ENCODE results near the gene RELN. TPM values are rescaled to one million over a fixed set of nuclear protein-coding genes. Genes with fewer than 3 reads are reported as not detected.

The RELN gene
- total and polyA plus RNA-seq, 2 donors from 2014 or later = 0.95 to 5.4 TPM

DNA sequence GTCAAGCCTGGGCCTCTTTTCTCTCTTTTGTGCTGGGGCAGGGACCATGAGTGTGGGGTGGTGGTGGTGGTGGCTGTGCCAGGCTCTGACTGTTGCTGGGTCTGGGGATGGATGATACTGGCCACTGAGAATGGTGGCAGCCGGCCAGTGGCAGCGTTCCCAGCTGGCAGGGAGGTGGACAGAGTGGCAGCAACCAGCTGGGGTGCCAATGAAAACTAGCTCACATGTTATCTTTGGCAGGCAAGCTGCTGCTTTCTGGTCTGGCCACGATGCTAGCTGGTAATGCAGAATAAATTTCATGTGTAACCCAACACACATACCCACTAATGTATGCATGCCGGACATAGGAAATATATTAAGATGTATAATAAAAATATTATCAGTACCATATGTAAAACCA lies 448.4 kb downstream of the RELN start:
- Histone ChIP-seq H3K27ac (ENCODE audit: low read depth in 2 of 2, low read length in 2 of 2) (no peak overlapping the region), H3K4me3 (ENCODE audit: low read length in 3 of 3) (no peak overlapping the region), H3K9me3 (ENCODE audit: control insufficient read depth in 2 of 3, insufficient read depth in 1 of 3, low read length in 3 of 3) (no peaks in the 10 kb centered on the region), H3K9ac (ENCODE audit: low read length in 3 of 3) (no peak overlapping the region), H3K36me3 (ENCODE audit: control insufficient read depth in 2 of 3, insufficient read depth in 3 of 3, low read length in 3 of 3) (no peaks in the 10 kb centered on the region), H3K27me3 (ENCODE audit: control insufficient read depth, insufficient read depth, low read length) (no peaks in the 10 kb centered on the region), H3K4me1 (ENCODE audit: control insufficient read depth in 2 of 3, insufficient read depth in 2 of 3, low read depth in 1 of 3, low read length in 3 of 3) (no peaks in the 10 kb centered on the region)
- intact Hi-C loops (cut with DNase I) = no loop called here
- DNase-seq (peak in 1 of 5 donors; percentile 80), FAIRE-seq (no peak)
- TF ChIP-seq, protein P1, sequence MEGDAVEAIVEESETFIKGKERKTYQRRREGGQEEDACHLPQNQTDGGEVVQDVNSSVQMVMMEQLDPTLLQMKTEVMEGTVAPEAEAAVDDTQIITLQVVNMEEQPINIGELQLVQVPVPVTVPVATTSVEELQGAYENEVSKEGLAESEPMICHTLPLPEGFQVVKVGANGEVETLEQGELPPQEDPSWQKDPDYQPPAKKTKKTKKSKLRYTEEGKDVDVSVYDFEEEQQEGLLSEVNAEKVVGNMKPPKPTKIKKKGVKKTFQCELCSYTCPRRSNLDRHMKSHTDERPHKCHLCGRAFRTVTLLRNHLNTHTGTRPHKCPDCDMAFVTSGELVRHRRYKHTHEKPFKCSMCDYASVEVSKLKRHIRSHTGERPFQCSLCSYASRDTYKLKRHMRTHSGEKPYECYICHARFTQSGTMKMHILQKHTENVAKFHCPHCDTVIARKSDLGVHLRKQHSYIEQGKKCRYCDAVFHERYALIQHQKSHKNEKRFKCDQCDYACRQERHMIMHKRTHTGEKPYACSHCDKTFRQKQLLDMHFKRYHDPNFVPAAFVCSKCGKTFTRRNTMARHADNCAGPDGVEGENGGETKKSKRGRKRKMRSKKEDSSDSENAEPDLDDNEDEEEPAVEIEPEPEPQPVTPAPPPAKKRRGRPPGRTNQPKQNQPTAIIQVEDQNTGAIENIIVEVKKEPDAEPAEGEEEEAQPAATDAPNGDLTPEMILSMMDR (IDR thresholded peaks at IDR 0.05; ENCODE audit: borderline replicate concordance, extremely low read depth, insufficient read depth) = no peak

DNA sequence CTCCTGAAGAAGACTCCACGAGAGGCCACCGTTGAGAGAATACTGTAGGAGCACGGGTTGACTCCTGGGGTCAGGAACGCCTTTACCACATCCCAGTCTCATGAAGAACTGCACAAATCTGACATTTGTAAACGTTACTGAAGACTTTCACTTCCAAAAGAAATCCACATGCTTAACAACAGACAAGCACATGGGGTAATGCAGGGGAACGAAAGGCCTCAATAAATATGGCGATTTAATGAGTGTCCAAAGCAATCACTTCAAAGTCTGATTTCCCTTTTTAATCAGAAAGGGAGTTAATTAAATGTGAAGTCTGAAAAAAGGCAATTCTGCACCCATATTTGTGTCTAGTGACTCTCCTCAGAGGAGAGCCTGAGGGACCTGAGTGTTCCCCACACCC lies 449.1 kb downstream of the RELN start:
- FAIRE-seq (no peak), DNase-seq (no peak)
- no peaks in the 10 kb centered on the region for H3K9me3 ChIP-seq (ENCODE audit: control insufficient read depth in 2 of 3, insufficient read depth in 1 of 3, low read length in 3 of 3)
- H3K9ac ChIP-seq (ENCODE audit: low read length in 3 of 3) = no peak overlapping the region
- no peaks in the 10 kb centered on the region for H3K36me3 ChIP-seq (ENCODE audit: control insufficient read depth in 2 of 3, insufficient read depth in 3 of 3, low read length in 3 of 3)
- no peak overlapping the region for H3K27ac ChIP-seq (ENCODE audit: low read depth in 2 of 2, low read length in 2 of 2)
- H3K27me3 ChIP-seq (ENCODE audit: control insufficient read depth, insufficient read depth, low read length) = no peaks in the 10 kb centered on the region
- TF ChIP-seq, protein P1 (IDR thresholded peaks at IDR 0.05; ENCODE audit: borderline replicate concordance, extremely low read depth, insufficient read depth) = no peak
- no peak overlapping the region for H3K4me3 ChIP-seq (ENCODE audit: low read length in 3 of 3)
- no peaks in the 10 kb centered on the region for H3K4me1 ChIP-seq (ENCODE audit: control insufficient read depth in 2 of 3, insufficient read depth in 2 of 3, low read depth in 1 of 3, low read length in 3 of 3)
- intact Hi-C loops (cut with DNase I) = no loop called here

DNA sequence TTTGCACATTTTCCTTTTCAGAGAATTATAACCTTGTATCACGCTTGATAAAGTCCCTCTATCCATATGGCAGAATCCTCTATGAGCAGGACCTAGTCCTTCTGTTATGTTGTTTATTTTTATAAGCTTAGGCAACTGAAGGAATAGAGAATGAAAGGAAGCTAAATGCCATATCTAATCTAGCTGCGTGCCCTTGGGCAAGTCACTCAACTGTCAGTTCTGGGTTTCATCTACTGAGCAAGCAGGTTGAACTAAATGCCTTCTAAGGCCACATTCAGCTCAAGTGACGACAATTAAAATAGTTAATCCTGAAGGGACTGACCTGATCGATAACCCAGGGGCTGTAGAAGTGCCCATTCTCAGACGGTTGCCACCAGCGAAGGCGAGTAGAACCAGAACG lies 449.6 kb downstream of the RELN start:
- Histone ChIP-seq H3K27me3 (ENCODE audit: control insufficient read depth, insufficient read depth, low read length) (no peaks in the 10 kb centered on the region), H3K27ac (ENCODE audit: low read depth in 2 of 2, low read length in 2 of 2) (no peak overlapping the region), H3K4me3 (ENCODE audit: low read length in 3 of 3) (no peak overlapping the region), H3K36me3 (ENCODE audit: control insufficient read depth in 2 of 3, insufficient read depth in 3 of 3, low read length in 3 of 3) (no peaks in the 10 kb centered on the region), H3K4me1 (ENCODE audit: control insufficient read depth in 2 of 3, insufficient read depth in 2 of 3, low read depth in 1 of 3, low read length in 3 of 3) (no peaks in the 10 kb centered on the region), H3K9me3 (ENCODE audit: control insufficient read depth in 2 of 3, insufficient read depth in 1 of 3, low read length in 3 of 3) (no peaks in the 10 kb centered on the region), H3K9ac (ENCODE audit: low read length in 3 of 3) (no peak overlapping the region)
- FAIRE-seq (no peak), DNase-seq (no peak)
- TF ChIP-seq, protein P1 (IDR thresholded peaks at IDR 0.05; ENCODE audit: borderline replicate concordance, extremely low read depth, insufficient read depth) = no peak
- intact Hi-C loops (cut with DNase I) = no loop called here
